ENCODE results near the gene BAG5.

The BAG5 gene

DNA sequence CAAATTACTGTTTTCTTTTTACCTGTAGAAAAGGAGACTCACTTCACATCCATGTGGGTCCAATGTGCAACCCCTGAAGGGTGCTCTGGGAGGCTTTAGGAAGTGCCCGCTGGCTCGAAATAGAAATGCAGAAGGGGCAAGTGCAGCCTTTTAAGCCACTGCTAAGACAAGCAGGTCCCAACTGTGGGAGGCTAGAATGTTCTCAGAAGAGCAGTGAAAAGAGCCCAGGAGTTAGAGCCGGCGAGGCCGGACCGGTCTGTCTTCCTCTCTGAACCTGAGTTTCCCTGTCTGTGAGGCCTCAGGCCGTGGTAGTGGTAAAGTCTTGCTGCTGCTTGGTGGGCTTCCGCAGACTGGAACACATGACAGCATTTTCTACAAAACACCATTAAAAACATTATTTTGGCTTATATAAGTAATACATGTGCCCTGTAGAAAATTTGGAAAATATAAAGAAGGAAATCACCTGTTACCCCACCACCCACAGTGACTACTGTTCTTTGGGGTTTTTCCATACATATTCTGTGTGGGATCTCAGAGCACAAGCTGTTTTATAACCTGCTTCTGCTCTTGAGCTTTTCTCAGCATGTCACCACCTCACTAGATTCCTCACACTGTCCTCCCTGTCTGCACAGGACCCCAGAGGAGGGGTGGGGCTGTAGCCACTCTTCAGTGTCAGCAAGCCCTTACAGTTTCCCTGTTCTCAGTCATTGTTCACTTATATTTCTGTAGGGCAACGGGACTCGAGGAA lies 45.9 kb downstream of the BAG5 start:
- H3K27ac ChIP-seq: peak overlapping the region; percentile 30
- TF ChIP-seq, protein P1, sequence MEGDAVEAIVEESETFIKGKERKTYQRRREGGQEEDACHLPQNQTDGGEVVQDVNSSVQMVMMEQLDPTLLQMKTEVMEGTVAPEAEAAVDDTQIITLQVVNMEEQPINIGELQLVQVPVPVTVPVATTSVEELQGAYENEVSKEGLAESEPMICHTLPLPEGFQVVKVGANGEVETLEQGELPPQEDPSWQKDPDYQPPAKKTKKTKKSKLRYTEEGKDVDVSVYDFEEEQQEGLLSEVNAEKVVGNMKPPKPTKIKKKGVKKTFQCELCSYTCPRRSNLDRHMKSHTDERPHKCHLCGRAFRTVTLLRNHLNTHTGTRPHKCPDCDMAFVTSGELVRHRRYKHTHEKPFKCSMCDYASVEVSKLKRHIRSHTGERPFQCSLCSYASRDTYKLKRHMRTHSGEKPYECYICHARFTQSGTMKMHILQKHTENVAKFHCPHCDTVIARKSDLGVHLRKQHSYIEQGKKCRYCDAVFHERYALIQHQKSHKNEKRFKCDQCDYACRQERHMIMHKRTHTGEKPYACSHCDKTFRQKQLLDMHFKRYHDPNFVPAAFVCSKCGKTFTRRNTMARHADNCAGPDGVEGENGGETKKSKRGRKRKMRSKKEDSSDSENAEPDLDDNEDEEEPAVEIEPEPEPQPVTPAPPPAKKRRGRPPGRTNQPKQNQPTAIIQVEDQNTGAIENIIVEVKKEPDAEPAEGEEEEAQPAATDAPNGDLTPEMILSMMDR (IDR thresholded peaks at IDR 0.05): no peak
- TF ChIP-seq ZFX (IDR thresholded peaks at IDR 0.05; ENCODE audit: borderline replicate concordance): no peak

DNA sequence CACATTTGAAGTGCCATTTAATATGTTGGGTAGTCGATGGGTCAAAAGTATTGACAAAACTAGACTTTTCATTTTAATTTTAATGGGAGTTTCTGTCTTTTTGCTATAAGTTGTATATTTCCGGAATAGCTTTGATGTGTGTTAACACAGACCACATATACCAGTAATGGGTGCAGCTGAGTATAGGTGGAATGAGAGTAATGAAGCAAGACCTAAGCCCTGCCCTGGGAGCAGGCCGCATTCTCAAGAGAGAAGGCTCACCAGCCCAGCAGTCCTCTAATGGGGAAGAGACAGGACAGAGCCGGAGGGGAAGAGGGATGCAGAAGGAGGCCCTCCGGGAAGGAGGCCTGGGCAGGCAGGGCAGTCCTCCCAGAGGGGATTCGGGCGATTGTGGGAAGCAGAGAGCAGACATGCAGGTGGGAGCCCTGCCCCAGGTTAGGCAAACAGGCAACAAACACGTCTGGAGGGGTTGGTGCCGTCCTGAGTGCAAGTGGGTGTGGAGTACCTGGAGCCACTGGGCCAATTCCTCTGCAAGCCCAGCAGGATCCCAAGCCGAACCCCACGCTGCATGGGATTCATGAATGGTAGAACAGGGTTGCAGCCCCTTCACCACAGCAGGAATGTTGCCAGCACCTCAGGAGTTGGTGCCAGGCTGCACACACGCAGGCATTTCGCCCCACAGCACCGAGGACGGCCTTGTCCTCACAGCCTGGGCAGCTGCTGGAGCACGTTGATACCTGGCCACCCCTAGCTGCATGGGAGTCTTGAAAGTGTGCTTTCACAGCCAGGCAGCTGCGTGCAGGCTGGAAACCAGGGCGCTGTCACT lies 47.6 kb downstream of the BAG5 start:
- H3K27ac ChIP-seq: no peak overlapping the region; the same call in 1 of the 2 replicates
- TF ChIP-seq, protein P1 (IDR thresholded peaks at IDR 0.05): no peak
- no peak for TF ChIP-seq ZFX (IDR thresholded peaks at IDR 0.05; ENCODE audit: borderline replicate concordance)

DNA sequence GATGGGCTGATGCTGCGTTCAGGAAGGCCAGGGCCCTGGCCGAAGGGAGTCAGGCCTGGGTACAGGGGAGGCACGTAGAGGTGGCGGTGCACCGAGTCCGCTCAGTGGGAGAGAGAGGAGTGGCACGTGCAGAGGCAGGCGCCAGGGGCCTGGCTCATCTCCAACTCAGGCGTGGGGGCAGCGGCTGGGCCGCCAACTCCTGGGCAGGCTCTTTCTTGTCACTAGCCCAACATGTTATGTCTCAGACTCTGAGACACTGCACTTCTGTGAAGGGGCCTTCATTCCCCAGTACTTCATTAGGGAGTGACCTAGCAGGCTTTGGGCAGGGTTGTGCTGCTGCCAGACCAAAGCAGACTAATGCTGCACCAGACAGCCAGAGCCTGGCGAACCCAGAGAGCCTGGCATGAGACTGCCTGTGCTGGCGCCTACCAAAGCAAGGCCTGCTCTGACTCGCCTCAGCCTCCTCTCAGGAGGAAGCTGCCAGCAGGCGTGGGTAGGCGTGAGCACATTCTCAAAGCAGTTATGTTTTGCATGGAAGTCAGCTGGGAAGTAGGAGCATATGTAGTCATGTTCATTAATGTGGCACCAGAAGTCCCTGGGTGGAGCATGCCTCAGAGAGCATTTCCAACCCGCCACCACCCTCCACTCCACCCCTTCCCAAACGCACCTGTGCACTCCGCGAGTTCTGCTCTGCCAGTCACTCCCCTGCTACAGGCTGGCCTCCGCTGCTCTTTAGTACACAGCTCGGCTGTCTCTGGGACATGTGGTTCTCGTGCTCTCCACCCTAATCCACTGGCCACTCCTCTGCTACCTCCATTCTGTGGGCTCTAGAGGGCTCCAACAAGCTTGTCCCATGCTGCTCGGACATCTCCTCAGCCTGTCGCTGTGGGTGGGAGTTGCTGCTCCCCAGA lies 49.5 kb downstream of the BAG5 start:
- TF ChIP-seq ZFX (IDR thresholded peaks at IDR 0.05; ENCODE audit: borderline replicate concordance): no peak
- TF ChIP-seq, protein P1 (IDR thresholded peaks at IDR 0.05): peak; percentile 20; the same call in 1 of the 2 replicates
- peak overlapping the region; percentile 91 for H3K27ac ChIP-seq

DNA sequence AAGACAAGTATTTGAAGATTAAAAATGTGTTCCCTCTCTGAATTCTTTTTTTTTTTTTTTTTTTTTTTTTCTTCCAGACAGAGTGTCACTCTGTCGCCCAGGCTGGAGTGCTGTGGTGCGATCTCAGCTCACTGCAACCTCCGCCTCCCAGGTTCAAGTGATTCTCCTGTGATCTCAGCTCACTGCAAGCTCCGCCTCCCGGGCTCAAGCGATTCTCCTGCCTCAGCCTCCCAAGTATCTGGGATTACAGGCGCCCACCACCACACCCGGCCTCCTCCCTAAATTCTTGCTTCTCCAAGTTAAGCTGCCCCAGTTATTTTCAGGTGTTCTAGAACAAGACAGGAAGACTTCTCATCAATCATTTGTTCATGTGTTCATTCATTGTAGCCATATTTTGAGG lies 50.3 kb downstream of the BAG5 start:
- peak overlapping the region; percentile 91 for H3K27ac ChIP-seq

DNA sequence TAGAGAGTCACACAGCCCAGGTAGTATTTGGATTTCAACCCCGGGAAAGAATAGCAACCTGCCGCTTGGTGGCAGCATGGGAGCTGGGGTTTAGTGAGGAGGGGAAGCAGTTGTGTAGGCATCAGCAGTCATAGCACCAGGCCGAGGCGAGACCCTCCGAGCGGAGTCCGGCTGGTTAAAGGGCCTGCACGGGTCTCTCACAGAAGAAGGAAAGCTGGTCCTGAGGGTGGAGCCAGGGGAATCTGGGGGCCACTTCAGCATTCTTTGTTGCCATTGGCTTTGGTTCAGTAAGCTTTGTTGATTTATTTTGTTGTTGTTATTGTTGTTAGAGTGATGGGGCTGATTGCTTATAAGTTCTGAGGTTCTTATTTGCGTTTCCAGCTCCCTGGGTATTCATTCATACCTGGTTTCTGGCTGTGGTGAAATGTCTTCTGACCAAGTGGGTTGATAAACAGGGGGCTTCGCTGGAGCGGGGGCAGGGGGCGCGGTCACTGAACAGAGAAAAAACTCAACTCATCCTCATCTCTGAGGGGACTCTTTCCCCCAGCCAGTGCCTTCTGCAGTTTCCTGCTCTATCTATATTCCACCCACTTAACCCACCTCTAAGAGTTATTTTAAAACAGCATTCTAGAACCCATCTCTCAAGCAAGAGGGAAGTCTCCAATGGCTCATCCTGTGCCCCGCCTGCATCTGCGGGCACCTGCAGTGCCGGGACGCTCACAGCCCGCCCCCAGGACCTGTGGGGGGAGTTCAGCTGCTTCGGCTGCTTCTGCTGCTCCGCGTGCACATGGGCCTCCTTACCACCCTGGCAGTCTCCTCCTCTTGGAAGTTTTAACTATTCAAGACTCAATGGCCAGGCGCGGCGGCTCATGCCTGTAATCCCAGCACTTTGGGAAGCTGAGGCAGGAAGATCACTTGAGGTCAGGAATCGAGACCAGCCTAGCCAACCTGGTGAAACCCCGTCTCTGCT lies 51.4 kb downstream of the BAG5 start:
- no peak for TF ChIP-seq ZFX (IDR thresholded peaks at IDR 0.05; ENCODE audit: borderline replicate concordance)
- H3K27ac ChIP-seq: no peak overlapping the region

DNA sequence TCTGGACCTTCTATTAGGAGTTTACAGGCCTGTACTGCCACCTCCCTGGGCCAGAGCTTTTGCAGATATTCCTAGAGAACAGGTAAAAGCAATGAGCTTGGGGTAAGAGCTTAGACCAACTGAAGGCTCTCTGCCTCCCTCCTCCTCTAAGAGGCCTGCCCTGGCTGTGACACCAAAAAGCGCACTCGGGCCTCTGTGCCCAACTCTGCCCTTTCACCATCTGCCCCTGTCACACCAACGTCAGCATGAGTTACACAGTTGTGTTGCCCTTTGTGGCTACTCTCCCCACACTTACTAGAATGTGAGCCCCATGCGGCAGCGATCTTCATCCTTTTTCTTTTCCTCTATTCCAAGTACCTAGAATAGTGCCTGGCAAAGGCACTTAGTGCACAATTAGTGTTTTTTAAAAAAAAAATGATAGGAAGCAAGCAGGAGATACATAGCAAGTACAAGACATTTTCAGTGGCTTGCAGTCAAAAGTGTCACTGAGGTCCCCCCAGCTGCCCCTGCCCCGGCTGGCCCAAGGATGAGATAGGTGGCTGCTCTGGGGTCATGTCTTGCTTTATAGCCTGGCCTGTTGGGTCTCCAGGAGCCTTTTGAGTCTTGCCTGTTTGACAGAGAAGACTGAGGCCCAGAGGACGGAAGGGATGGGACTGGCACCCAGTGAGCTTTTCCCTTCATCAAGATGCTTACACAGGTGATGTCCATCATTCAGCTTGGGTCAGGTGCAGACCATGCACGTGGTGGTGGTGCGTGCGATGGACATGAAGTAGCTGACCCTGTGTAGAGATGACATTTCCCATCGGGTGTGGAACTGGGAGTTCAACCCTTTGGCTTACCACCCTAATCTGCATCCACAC lies 52.4 kb downstream of the BAG5 start:
- TF ChIP-seq, protein P1 (IDR thresholded peaks at IDR 0.05): no peak
- TF ChIP-seq ZFX (IDR thresholded peaks at IDR 0.05; ENCODE audit: borderline replicate concordance): no peak
- H3K27ac ChIP-seq: no peak overlapping the region
